Gastrocnemius medialis (tissue), 4 donors: ENCODE data around the gene ZSWIM7.
"Not testable (repeated sequence)": the region's sequence is repeated elsewhere in the genome, so short reads cannot be mapped to it uniquely, and the experiment has no call there.

Source experiments
- CTCF ChIP-seq, 5 experiments: fragments of 450-650 bp in 3 of 5; fragments of 200-600 bp in 2 of 5; sonication (generic) in 2 of 5; IDR thresholded peaks in 4 of 5; conservative IDR thresholded peaks in 1 of 5; 1 replicate in 4 of 5; 2 replicates in 1 of 5; pipeline ENCODE4 v1.5.1; 2016 to 2019; ENCODE audit warnings: antibody characterized with exemption in 5 of 5, mild to moderate bottlenecking in 3 of 5, moderate library complexity in 3 of 5
- POLR2A ChIP-seq, 2 donors: fragments of 450-650 bp; IDR thresholded peaks; one replicate each; pipeline ENCODE4 v1.6.1; 2017; ENCODE audit warnings: antibody characterized with exemption in 2 of 2, mild to moderate bottlenecking in 2 of 2, moderate library complexity in 2 of 2

GRCh38 chr17:15936481-15936880, 63.0 kb downstream of the ZSWIM7 start:
- not testable (repeated sequence) for TF ChIP-seq CTCF (IDR thresholded peaks at IDR 0.05 in 4 of 5, conservative IDR thresholded peaks at IDR 0.05 in 1 of 5); POLR2A (IDR thresholded peaks at IDR 0.05)
